HG03571 (cell line): ENCODE data around the gene FOXP4.

Source experiments
- ATAC-seq: cut with Tn5 transposase; IDR thresholded peaks from one replicate; pipeline ENCODE4 v1.9.1; 2021; ENCODE audit not compliant: unreplicated experiment

FOXP4 gene

DNA sequence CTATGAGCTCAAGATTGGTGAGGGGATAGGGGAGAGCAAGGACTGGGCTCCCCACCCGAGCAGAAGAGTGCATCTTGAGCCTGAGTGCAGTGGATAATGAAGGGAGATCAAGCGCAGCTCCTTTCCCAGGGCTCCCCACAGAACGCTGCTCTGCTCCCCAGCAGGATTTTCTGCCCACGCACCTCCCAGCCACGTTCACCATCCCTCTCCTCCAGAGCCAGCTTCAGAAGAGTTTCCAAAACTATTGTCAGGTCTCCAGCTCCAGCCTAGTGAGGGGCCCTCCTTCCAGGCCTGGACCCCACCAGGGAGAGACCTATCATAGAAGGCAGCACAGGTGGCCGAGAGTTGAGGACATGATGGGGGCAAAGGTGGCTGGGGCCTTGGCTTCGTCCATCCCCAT is 34.5 kb downstream of the FOXP4 start:
- ATAC-seq = no peak

DNA sequence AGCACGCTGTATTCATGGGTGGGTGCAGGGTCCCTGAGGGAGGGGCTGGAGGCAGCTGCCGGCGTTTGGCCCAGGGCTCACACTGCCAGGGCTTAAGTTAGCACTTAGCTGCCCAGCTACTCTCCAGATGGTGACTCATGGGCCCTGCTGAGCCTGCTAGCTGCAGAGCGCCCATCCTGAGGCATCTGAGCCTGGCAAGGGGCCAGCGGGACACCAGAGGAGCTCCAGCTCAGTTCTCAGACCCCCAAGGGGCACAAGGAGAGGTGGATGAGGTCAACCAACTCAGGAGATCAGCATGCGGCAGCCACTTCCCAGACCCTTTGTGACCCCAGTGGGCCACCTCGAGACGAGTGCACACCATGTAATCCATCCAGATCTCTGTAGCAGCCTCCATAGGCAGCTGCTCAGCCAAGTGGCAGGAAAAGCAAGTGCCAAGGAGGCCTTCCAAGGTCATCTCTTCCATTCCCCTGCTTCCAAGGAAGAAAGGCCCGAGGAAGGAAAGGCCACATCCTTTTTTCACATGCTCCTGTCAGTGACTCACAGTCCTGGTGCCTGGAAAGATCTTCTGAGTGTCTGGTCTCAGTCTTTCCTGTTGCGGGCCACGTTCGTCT is 35.3 kb downstream of the FOXP4 start:
- no peak for ATAC-seq

- no peak for ATAC-seq
Measured at GRCh38 chr6:41582540-41582939, 36.4 kb downstream of the FOXP4 start.

DNA sequence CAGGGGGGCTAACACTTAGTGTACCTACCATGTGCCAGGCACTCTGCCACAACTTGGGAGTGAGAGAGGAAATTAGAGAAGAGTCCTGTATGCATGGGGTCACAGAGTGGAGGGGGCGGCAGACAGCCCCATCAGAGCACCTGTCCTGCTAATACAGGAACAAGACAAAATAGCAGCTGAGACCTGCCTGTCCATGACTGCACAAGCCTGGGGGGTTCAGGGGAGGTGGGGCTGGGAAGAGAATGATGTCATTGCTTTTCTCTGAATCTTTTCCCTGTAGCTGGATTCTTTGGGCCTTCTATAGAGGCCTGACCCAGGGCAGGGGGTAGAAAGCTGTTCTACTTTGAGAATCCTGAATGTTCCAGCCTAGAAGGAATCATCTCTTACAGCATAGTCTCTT is 37.4 kb downstream of the FOXP4 start:
- ATAC-seq = no peak

GRCh38 chr6:41584205-41584604 is 38.0 kb downstream of the FOXP4 start:
- ATAC-seq = no peak

GRCh38 chr6:41584668-41585205 is 38.6 kb downstream of the FOXP4 start:
- ATAC-seq = no peak

DNA sequence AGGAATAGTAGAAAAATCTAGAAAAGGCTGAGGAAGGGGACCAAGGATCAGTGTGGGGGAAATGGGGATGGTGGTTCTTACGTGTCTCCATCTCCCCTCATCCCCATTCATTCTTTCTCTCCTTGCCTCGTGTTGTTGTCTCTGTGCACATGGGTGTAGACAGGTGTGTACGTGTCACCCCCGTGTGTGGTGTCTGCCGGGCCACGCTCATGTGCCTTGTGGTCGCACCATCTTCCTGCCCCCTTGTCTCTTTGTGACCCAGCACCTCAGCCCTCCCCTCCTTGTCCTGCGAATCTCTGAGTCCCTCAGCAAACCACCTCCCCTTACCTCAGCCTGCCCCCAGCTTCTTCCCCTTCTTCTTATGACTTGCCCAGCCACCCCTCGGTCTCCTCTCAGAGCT is 39.4 kb downstream of the FOXP4 start:
- no peak for ATAC-seq

- ATAC-seq = no peak
Measured at GRCh38 chr6:41586252-41587007, 40.2 kb downstream of the FOXP4 start.

GRCh38 chr6:41587131-41587879 is 41.1 kb downstream of the FOXP4 start:
- no peak for ATAC-seq

DNA sequence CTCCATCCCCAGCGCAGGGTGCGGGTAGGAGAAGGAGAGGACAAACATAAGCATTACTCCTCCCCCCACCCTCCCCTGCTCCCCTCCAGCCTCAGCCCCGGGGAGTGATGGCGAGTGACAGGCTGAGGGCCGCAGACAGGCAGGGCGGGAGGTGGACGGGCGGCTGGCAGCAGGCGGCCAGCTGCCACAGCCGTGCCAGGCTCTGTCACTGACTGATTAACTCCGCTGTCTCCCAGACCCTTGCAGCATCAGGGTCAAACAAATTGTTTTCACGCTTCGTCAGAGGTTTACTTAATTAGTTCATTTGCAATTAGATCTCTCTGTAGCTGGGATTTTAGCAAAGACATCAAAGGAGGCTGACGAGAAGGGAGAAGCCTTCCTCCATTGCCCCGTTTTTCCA is 41.9 kb downstream of the FOXP4 start:
- ATAC-seq = no peak

- ATAC-seq = no peak
Measured at GRCh38 chr6:41589223-41589622, 43.0 kb downstream of the FOXP4 start.

DNA sequence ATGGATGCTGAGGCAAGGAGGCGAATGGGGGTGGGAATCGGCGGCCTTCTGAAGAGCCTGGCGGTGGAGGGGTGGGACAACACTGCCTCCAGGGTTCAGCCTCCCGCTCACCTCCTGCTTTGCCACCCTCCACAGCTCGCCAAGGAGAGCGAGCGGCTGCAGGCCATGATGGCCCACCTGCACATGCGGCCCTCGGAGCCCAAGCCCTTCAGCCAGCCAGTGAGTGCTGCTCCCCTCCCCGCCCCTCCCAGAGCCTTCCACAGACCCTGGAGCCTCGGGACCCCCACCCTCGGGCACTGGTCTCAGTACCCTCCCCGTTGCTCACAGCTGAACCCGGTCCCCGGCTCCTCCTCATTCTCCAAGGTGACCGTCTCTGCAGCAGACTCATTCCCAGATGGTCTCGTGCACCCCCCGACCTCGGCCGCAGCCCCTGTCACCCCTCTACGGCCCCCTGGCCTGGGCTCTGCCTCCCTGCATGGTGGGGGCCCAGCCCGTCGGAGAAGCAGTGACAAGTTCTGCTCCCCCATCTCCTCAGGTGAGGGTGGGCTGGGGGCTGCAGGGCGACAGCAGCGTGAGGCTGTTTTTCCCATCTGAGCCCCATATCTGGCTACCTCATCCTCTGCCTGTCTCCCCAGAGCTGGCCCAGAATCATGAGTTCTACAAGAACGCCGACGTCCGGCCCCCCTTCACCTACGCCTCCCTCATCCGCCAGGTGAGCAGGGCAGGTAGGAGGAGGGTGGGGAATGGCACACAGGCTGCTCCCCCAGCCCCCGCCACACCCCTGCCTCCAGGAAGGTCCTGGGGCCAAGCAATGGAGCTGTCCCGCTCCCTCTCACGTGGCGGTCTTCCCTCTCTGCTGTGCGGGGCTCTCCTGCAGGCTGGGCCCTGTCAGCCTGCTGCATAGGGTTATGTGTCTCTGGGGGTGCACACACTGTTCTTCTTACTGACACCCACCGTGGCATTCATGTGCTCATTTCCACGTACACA is 43.7 kb downstream of the FOXP4 start:
- no peak for ATAC-seq

DNA sequence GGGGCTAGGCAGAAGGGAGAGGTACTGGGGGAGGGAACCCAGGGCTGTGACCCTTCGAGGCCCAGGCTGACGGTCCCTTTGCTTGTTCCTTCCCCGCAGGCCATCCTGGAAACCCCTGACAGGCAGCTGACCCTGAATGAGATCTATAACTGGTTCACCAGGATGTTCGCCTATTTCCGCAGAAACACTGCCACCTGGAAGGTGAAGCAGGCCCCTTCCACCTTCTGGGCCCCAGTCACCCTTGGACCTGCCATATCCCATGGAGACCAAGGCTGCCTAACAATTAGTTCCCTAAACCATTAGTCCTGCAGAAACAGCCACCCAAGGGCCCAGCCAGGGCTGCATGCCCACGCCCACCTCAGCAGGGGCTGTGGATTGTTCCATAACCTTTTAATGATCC is 44.9 kb downstream of the FOXP4 start:
- no peak for ATAC-seq

GRCh38 chr6:41591859-41592502 is 45.8 kb downstream of the FOXP4 start:
- no peak for ATAC-seq

GRCh38 chr6:41593406-41593805 is 47.2 kb downstream of the FOXP4 start:
- no peak for ATAC-seq

GRCh38 chr6:41593839-41594238 is 47.7 kb downstream of the FOXP4 start:
- no peak for ATAC-seq

- no peak for ATAC-seq
Measured at GRCh38 chr6:41594326-41594725, 48.1 kb downstream of the FOXP4 start.

GRCh38 chr6:41594766-41595165 is 48.6 kb downstream of the FOXP4 start:
- no peak for ATAC-seq

GRCh38 chr6:41595166-41595565 is 49.0 kb downstream of the FOXP4 start:
- ATAC-seq = no peak

GRCh38 chr6:41596096-41596685 is 50.0 kb downstream of the FOXP4 start:
- no peak for ATAC-seq
